ENCODE results near the gene SPDYE8.
"Not testable (repeated sequence)": the region's sequence is repeated elsewhere in the genome, so short reads cannot be mapped to it uniquely, and the experiment has no call there.

- not testable (repeated sequence) for TF ChIP-seq POLR2AphosphoS5 (IDR thresholded peaks at IDR 0.05; ENCODE audit: low read depth, low read length); SIN3A (IDR thresholded peaks at IDR 0.05; ENCODE audit: borderline replicate concordance, insufficient read depth, low read length)
- TF ChIP-seq, protein P1, sequence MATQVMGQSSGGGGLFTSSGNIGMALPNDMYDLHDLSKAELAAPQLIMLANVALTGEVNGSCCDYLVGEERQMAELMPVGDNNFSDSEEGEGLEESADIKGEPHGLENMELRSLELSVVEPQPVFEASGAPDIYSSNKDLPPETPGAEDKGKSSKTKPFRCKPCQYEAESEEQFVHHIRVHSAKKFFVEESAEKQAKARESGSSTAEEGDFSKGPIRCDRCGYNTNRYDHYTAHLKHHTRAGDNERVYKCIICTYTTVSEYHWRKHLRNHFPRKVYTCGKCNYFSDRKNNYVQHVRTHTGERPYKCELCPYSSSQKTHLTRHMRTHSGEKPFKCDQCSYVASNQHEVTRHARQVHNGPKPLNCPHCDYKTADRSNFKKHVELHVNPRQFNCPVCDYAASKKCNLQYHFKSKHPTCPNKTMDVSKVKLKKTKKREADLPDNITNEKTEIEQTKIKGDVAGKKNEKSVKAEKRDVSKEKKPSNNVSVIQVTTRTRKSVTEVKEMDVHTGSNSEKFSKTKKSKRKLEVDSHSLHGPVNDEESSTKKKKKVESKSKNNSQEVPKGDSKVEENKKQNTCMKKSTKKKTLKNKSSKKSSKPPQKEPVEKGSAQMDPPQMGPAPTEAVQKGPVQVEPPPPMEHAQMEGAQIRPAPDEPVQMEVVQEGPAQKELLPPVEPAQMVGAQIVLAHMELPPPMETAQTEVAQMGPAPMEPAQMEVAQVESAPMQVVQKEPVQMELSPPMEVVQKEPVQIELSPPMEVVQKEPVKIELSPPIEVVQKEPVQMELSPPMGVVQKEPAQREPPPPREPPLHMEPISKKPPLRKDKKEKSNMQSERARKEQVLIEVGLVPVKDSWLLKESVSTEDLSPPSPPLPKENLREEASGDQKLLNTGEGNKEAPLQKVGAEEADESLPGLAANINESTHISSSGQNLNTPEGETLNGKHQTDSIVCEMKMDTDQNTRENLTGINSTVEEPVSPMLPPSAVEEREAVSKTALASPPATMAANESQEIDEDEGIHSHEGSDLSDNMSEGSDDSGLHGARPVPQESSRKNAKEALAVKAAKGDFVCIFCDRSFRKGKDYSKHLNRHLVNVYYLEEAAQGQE (IDR thresholded peaks at IDR 0.05; ENCODE audit: insufficient read depth in 1 of 2, low read depth in 2 of 2, low read length in 2 of 2), result not testable (repeated sequence)
Observed at GRCh38 chr7:73057811-73058210, 28.2 kb upstream of the SPDYE8 start, which contains the start of gene SPDYE11.
